WTC11 (cell line): ENCODE results near the gene GPR17.

Experiments used
- KAT7 ChIP-seq: sonication (generic); formaldehyde crosslinking; IDR thresholded peaks from 2 replicates; pipeline ENCODE4 v1.8.1; 2023; ENCODE audit warnings: missing genetic modification reagents, mild to moderate bottlenecking, borderline replicate concordance
- TF ChIP-seq, protein P1 (sequence below): sonication (generic); formaldehyde crosslinking; IDR thresholded peaks from 2 replicates; pipeline ENCODE4 v1.8.1; 2023; ENCODE audit warnings: mild to moderate bottlenecking, missing genetic modification reagents

DNA sequence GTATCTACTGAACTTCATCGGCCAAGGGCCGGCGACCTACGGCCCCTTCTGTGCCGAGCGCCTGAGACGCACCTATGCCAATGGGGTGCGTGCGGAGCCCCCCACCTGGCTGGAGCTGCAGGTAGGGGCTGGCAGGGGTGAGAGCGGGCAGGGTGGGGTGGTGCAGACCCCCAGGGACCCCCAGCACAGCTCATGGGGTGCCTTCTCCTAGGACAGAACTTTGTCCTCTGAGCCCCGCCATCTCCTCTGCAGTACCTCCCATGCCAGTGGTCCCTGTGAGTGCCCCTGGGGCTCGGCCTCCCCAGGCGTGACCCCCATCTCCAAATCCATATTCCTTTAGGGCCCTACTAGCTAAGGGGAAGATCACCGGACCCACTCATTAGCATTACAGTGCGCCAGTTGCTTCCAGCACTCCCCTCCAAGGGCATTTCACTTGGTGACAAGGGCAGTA lies 23.9 kb upstream of the GPR17 start:
- TF ChIP-seq, protein P1, sequence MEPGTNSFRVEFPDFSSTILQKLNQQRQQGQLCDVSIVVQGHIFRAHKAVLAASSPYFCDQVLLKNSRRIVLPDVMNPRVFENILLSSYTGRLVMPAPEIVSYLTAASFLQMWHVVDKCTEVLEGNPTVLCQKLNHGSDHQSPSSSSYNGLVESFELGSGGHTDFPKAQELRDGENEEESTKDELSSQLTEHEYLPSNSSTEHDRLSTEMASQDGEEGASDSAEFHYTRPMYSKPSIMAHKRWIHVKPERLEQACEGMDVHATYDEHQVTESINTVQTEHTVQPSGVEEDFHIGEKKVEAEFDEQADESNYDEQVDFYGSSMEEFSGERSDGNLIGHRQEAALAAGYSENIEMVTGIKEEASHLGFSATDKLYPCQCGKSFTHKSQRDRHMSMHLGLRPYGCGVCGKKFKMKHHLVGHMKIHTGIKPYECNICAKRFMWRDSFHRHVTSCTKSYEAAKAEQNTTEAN (CRISPR knock-in tag), result no peak
- TF ChIP-seq KAT7, result no peak
